IMR-90 (cell line): ENCODE results near the gene CHRM3. TPM values are rescaled to one million over a fixed set of nuclear protein-coding genes. Genes with fewer than 3 reads are reported as not detected.

Source experiments
- ATAC-seq: fragments of 200-7000 bp; cut with Tn5 transposase; 2 replicates; pipeline ENCODE4 v1.9.1; 2020; ENCODE audit warnings: low read depth, mild to moderate bottlenecking, moderate library complexity
- BruUV-seq: library from RNA; stranded (reverse); fragments of 400-500 nt; replicated peaks from 2 replicates; lab custom pipeline; 2021; lab: Mats Ljungman, UMichigan
- CTCF ChIA-PET: fragments of 300-600 bp; formaldehyde crosslinking; extraction: SDS; loops from one replicate; lab custom pipeline; 2021; ENCODE audit warnings: antibody characterized with exemption; lab: Yijun Ruan, JAX
- POLR2A ChIA-PET: fragments of 300-600 bp; sonication (Branson Sonifier 250); formaldehyde crosslinking; loops from one replicate; lab custom pipeline; 2022; ENCODE audit warnings: antibody characterized with exemption; ENCODE audit not compliant: unreplicated experiment; lab: Charles Lee
- DNase-seq: peaks from one replicate; pipeline ENCODE4 v3.0.0; 2013
- H2AFZ ChIP-seq: replicated peaks from 2 replicates; pipeline ENCODE3; 2013; ENCODE audit warnings: low read length, mild to moderate bottlenecking; ENCODE audit not compliant: poor library complexity
- H2AK5ac ChIP-seq: 2 replicates; pipeline ENCODE4 v1.6.1; 2013; ENCODE audit warnings: low read depth, low read length, inconsistent platforms
- H2AK9ac ChIP-seq: replicated peaks from 2 replicates; pipeline ENCODE3; 2013; ENCODE audit warnings: mild to moderate bottlenecking, low read depth, low read length, moderate library complexity; ENCODE audit not compliant: poor library complexity
- H2BK120ac ChIP-seq: 2 replicates; pipeline ENCODE4 v1.6.1; 2013; ENCODE audit warnings: low read depth, low read length, inconsistent platforms
- H2BK15ac ChIP-seq: 3 replicates; pipeline ENCODE4 v1.6.1; 2013; ENCODE audit warnings: low read depth, low read length, inconsistent platforms
- H2BK20ac ChIP-seq: 2 replicates; pipeline ENCODE4 v1.6.1; 2013; ENCODE audit warnings: low read depth, mild to moderate bottlenecking, inconsistent platforms, low read length, moderate library complexity
- H2BK5ac ChIP-seq: 2 replicates; pipeline ENCODE4 v1.6.1; 2013; ENCODE audit warnings: mild to moderate bottlenecking, low read depth, low read length, inconsistent platforms; ENCODE audit not compliant: poor library complexity, severe bottlenecking
- H3K14ac ChIP-seq: replicated peaks from 2 replicates; pipeline ENCODE4 v1.6.1; 2013; ENCODE audit warnings: low read depth, low read length, inconsistent platforms
- H3K18ac ChIP-seq: 2 replicates; pipeline ENCODE4 v1.6.1; 2013; ENCODE audit warnings: low read depth, low read length, control low read depth
- H3K23ac ChIP-seq: 2 replicates; pipeline ENCODE4 v1.6.1; 2013; ENCODE audit warnings: low read depth, low read length, inconsistent platforms
- H3K27ac ChIP-seq: 2 replicates; pipeline ENCODE4 v1.5.1; 2013; ENCODE audit warnings: mild to moderate bottlenecking, control low read depth, low read length; ENCODE audit not compliant: insufficient read depth
- H3K27me3 ChIP-seq: 2 replicates; pipeline ENCODE4 v1.6.1; 2013; ENCODE audit warnings: low read length; ENCODE audit not compliant: control insufficient read depth, insufficient read depth
- H3K36me3 ChIP-seq: 2 replicates; pipeline ENCODE4 v1.6.1; 2013; ENCODE audit warnings: low read length, mixed read lengths; ENCODE audit not compliant: control insufficient read depth, insufficient read depth
- H3K4ac ChIP-seq: 2 replicates; pipeline ENCODE4 v1.6.1; 2013; ENCODE audit warnings: low read depth, low read length, inconsistent platforms
- H3K4me1 ChIP-seq: 2 replicates; pipeline ENCODE4 v1.6.1; 2013; ENCODE audit warnings: low read length, mixed read lengths; ENCODE audit not compliant: control insufficient read depth, insufficient read depth
- H3K4me2 ChIP-seq: 2 replicates; pipeline ENCODE4 v1.6.1; 2013; ENCODE audit warnings: low read depth, mild to moderate bottlenecking, control low read depth, low read length, moderate library complexity
- H3K4me3 ChIP-seq: 2 replicates; pipeline ENCODE4 v1.5.1; 2013; ENCODE audit warnings: low read depth, mild to moderate bottlenecking, control low read depth, low read length, moderate library complexity; ENCODE audit not compliant: insufficient read depth
- H3K56ac ChIP-seq: 2 replicates; pipeline ENCODE4 v1.6.1; 2013; ENCODE audit warnings: low read length, inconsistent platforms; ENCODE audit not compliant: insufficient read depth; ENCODE audit errors: extremely low read depth
- H3K79me1 ChIP-seq, 2 experiments: 2 replicates each; pipeline ENCODE4 v1.6.1; 2013; ENCODE audit warnings: low read length in 2 of 2, inconsistent platforms in 1 of 2, low read depth in 1 of 2
- H3K9ac ChIP-seq: 2 replicates; pipeline ENCODE4 v1.6.1; 2013; ENCODE audit warnings: low read depth, low read length, control low read depth
- H3K9me1 ChIP-seq: 2 replicates; pipeline ENCODE4 v1.6.1; 2013; ENCODE audit warnings: low read length, inconsistent platforms; ENCODE audit not compliant: insufficient read depth
- H3K9me3 ChIP-seq: 2 replicates; pipeline ENCODE4 v1.6.1; 2013; ENCODE audit warnings: low read length; ENCODE audit not compliant: control insufficient read depth, insufficient read depth
- H4K20me1 ChIP-seq: 2 replicates; pipeline ENCODE4 v1.6.1; 2013; ENCODE audit warnings: low read length, inconsistent platforms; ENCODE audit not compliant: insufficient read depth
- H4K5ac ChIP-seq: 2 replicates; pipeline ENCODE4 v1.6.1; 2013; ENCODE audit warnings: mild to moderate bottlenecking, low read depth, low read length, control low read depth
- H4K8ac ChIP-seq, 2 experiments: 2 replicates each; pipeline ENCODE4 v1.6.1; 2013; ENCODE audit warnings: low read depth in 2 of 2, low read length in 2 of 2, control low read depth in 1 of 2, inconsistent platforms in 1 of 2
- H4K91ac ChIP-seq: 2 replicates; pipeline ENCODE4 v1.6.1; 2013; ENCODE audit warnings: low read depth, low read length, inconsistent platforms; ENCODE audit not compliant: insufficient read depth
- CEBPB ChIP-seq: IDR thresholded peaks from 2 replicates; pipeline ENCODE4 v1.6.1; 2012; ENCODE audit warnings: low read depth, low read length, improper control_type of control experiment
- CHD1 ChIP-seq: IDR thresholded peaks from 2 replicates; pipeline ENCODE4 v1.6.1; 2012; ENCODE audit warnings: low read depth, low read length, improper control_type of control experiment
- CTCF ChIP-seq: conservative IDR thresholded peaks from 2 replicates; pipeline ENCODE4 v1.5.1; 2012; ENCODE audit warnings: mild to moderate bottlenecking, low read depth, low read length, improper control_type of control experiment
- MAFK ChIP-seq: IDR thresholded peaks from 2 replicates; pipeline ENCODE4 v1.6.1; 2012; ENCODE audit warnings: low read depth, low read length, improper control_type of control experiment
- MAZ ChIP-seq: IDR thresholded peaks from 2 replicates; pipeline ENCODE4 v1.6.1; 2012; ENCODE audit warnings: low read depth, mild to moderate bottlenecking, low read length, improper control_type of control experiment, moderate library complexity, borderline replicate concordance
- MXI1 ChIP-seq: IDR thresholded peaks from 2 replicates; pipeline ENCODE4 v1.6.1; 2012; ENCODE audit warnings: low read depth, mild to moderate bottlenecking, low read length, moderate library complexity, borderline replicate concordance
- NFE2L2 ChIP-seq: fragments of 150-350 bp; IDR thresholded peaks from 2 replicates; pipeline ENCODE4 v1.6.1; 2016; ENCODE audit warnings: low read depth, mild to moderate bottlenecking, low read length
- RAD21 ChIP-seq: IDR thresholded peaks from 2 replicates; pipeline ENCODE4 v1.6.1; 2012; ENCODE audit warnings: low read length, improper control_type of control experiment
- RFX5 ChIP-seq: IDR thresholded peaks from 2 replicates; pipeline ENCODE4 v1.8.0; 2012; ENCODE audit warnings: low read depth, mild to moderate bottlenecking, low read length, moderate library complexity
- SMC3 ChIP-seq: fragments of 150-350 bp; IDR thresholded peaks from 2 replicates; pipeline ENCODE4 v1.6.1; 2016; ENCODE audit warnings: low read depth, mild to moderate bottlenecking, antibody characterized with exemption, low read length, moderate library complexity
- WGBS, 2 experiments: methylation state at CpG; one replicate each; pipeline versions ENCODE4 v1.1.5 to v1.1.7; 2013; ENCODE audit warnings: missing lambda C conversion rate in 2 of 2; ENCODE audit not compliant: insufficient read length in 1 of 2; ENCODE audit errors: extremely low coverage in 2 of 2; 5-methylcytosine and 5-hydroxymethylcytosine counted together
- dilution Hi-C: fragments of 300-500 bp; cut with HindIII; formaldehyde crosslinking; loops from one replicate; pipeline ENCODE4 v1.14.3; 2018; ENCODE audit warnings: low sequenced_read_pairs; ENCODE audit not compliant: unreplicated experiment
- in situ Hi-C: fragments of 300-500 bp; cut with MboI; formaldehyde crosslinking; loops from 3 replicates; pipeline ENCODE4 v1.14.3; 2019; ENCODE audit warnings: low sequenced_read_pairs, inconsistent platforms, mixed read lengths
- intact Hi-C: fragments of 100-400 bp; cut with micrococcal nuclease; formaldehyde crosslinking; loops from 2 replicates; pipeline ENCODE4 v1.10.0; 2022
- polyA plus RNA-seq, 3 experiments: library from polyadenylated mRNA; depleted of rRNA; stranded (reverse); fragments of >200 nt; gene quantifications; 2 replicates each; pipeline ENCODE4 v1.2.3, GENCODE V29; 2012; ENCODE audit warnings: low replicate concordance in 1 of 3
- total RNA-seq: library from RNA; depleted of rRNA; stranded (reverse); fragments of >200 nt; gene quantifications from 2 replicates; pipeline ENCODE4 v1.2.3, GENCODE V29; 2012
- TF ChIP-seq, protein P1 (sequence below): fragments of 150-350 bp; IDR thresholded peaks from 2 replicates; pipeline ENCODE4 v1.6.1; 2016; ENCODE audit warnings: low read depth, mild to moderate bottlenecking, low read length, moderate library complexity, borderline replicate concordance

Gene CHRM3
- total and polyA plus RNA-seq, 2 of the 4 experiments (the other 2 are of a cell fraction): not detected

- Histone ChIP-seq H2AK5ac (no peak overlapping the region), H3K14ac (no peak overlapping the region), H3K4me1 (no peaks in the 10 kb centered on the region), H3K9me3 (peaks cover 12% of the 10 kb centered on the region; the same call in 1 of the 2 replicates), H3K27me3 (peaks cover 6% of the 10 kb centered on the region; the same call in 1 of the 2 replicates), H2BK15ac (no peak overlapping the region), H3K4me2 (no peak overlapping the region), H3K79me1 (no peaks in the 10 kb centered on the region), H4K91ac (no peak overlapping the region), H2BK20ac (no peak overlapping the region), H2BK5ac (no peak overlapping the region), H3K56ac (no peak overlapping the region), H4K8ac (no peak overlapping the region), H3K27ac (no peak overlapping the region), H3K4ac (no peak overlapping the region), H2BK120ac (no peak overlapping the region), H3K9me1 (no peaks in the 10 kb centered on the region), H3K9ac (no peak overlapping the region), H4K5ac (no peak overlapping the region), H3K4me3 (no peak overlapping the region), H3K23ac (no peak overlapping the region), H2AK9ac (no peak overlapping the region), H4K20me1 (no peaks in the 10 kb centered on the region), H3K36me3 (no peaks in the 10 kb centered on the region), H2AFZ (no peak overlapping the region), H3K18ac (no peak overlapping the region)
- in situ Hi-C loops: no loop called here
- no TSS peak for BruUV-seq
- ChIA-PET POLR2A (no interaction called here), CTCF (no interaction called here)
- dilution Hi-C loops: no loop called here
- no peak for DNase-seq
- no peak for TF ChIP-seq NFE2L2
- TF ChIP-seq SMC3: no peak
- TF ChIP-seq CEBPB: no peak
- TF ChIP-seq RFX5: no peak
- no peak for TF ChIP-seq RAD21
- no peak for TF ChIP-seq CTCF
- TF ChIP-seq MAFK: no peak
- TF ChIP-seq MXI1: no peak
- TF ChIP-seq, protein P1, sequence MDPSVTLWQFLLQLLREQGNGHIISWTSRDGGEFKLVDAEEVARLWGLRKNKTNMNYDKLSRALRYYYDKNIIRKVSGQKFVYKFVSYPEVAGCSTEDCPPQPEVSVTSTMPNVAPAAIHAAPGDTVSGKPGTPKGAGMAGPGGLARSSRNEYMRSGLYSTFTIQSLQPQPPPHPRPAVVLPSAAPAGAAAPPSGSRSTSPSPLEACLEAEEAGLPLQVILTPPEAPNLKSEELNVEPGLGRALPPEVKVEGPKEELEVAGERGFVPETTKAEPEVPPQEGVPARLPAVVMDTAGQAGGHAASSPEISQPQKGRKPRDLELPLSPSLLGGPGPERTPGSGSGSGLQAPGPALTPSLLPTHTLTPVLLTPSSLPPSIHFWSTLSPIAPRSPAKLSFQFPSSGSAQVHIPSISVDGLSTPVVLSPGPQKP: no peak
- TF ChIP-seq MAZ: no peak
- TF ChIP-seq CHD1: no peak
- no peak for ATAC-seq
- intact Hi-C loops: no loop called here
- no CpG with 5 or more reads among the region's 5 CpGs for WGBS, 2 experiments
Measured at GRCh38 chr1:239388159-239388485, 1.8 kb downstream of the CHRM3 start.
